Right forelimb (tissue), 1 donor: Measurements from ENCODE around the gene DEF6.

Source experiments
- DNase-seq: peaks from one replicate; pipeline ENCODE4 v3.0.0-alpha.2; 2018

DEF6 gene

DNA sequence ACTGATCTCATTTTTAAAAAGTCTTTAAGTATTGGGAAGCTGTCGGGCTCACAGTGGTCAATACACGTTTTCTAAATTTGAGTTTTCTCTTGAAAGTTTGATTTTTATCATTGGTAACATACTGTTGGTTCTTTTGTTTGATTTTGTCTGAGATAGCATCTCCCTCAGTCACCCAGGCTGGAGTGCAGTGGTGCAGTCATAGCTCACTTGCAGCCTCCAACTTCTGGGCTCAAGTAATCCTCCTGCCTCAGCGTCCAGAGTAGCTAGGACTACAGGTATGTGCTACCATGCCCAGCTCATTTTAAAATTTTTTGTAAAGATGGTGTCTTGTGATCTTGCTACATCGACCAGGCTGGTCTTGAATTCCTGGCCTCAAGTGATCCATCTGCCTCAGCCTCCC lies 53.8 kb downstream of the DEF6 start:
- no peak for DNase-seq

GRCh38 chr6:35352735-35353134 lies 55.1 kb downstream of the DEF6 start:
- no peak for DNase-seq

DNA sequence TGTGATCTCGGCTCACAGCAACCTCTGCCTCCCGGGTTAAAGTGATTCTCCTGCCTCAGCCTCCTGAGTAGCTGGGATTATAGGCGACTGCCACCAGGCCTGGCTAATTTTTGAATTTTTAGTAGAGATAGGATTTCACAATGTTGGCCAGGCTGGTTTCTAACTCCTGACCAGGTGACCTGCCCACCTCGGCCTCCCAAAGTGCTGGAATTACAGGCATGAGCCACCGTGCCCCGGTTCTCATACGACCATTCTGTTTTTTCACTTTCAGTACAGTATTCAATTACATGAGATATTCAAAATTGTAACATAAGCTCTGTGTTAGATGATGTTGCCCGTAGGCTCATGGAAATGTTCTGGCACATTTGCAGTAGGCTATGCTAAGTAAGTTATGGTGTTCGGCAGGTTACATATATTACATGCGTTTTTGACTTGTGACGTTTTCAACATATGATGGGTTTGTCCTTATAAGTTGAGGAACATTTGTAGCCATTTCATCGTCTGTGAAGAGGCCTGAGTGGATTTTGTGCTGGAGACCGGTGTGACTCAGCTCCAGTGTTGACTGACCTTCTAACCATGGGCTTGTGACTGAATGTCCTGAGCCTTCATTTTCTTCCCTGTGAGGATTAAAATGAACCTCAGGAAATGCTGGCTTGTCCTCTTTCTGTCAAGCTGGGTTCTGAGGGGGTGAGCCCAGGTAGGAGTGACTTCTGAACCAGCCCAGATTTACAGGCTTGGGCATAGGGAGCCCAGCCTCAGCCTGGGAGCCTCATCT lies 56.9 kb downstream of the DEF6 start:
- no peak for DNase-seq

GRCh38 chr6:35356391-35356790 lies 58.8 kb downstream of the DEF6 start:
- DNase-seq = no peak

GRCh38 chr6:35357677-35358076 lies 60.1 kb downstream of the DEF6 start:
- DNase-seq = no peak

DNA sequence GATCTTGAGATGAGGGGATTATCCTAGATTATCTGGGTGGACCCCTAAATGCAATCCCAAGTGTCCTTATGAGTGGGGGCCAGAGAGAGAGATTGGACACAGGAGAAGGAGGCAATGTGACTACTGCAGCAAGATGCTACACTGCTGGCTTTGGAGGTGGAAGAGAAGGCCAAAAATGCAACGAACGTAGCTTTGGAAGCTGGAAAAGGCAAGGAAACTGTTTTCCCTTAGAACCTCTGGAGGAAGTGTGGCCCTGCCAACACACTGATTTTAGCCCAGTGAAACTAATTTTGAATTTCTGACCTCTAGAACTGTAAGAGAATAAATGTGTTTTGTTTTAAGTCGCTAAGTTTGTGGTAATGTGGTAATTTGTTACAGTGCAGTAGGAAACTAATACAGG lies 60.5 kb downstream of the DEF6 start:
- DNase-seq = no peak

DNA sequence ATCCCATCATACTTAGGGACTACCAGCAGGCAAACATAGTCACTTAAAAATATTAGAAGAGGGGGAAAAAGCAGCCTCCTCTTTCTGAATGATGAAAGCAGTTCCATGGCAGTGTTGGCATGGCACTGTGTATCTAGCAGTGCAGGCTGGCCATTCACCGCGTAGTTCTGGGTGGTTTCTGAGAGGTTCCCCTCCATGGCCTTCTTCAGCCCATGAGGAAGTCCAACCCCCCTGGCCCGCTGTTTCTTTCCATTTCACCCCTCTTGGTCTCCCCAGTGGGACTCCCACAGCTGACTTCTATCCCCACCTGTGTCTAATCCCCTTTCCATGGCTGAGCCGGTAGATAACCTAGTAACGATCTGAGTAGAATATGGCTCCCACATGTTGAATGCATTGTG lies 61.7 kb downstream of the DEF6 start:
- DNase-seq = no peak

GRCh38 chr6:35359744-35360348 lies 62.2 kb downstream of the DEF6 start:
- no peak for DNase-seq

- no peak for DNase-seq
Observed at GRCh38 chr6:35360349-35361138, 62.9 kb downstream of the DEF6 start.

- DNase-seq = no peak
Observed at GRCh38 chr6:35362200-35362599, 64.6 kb downstream of the DEF6 start.

DNA sequence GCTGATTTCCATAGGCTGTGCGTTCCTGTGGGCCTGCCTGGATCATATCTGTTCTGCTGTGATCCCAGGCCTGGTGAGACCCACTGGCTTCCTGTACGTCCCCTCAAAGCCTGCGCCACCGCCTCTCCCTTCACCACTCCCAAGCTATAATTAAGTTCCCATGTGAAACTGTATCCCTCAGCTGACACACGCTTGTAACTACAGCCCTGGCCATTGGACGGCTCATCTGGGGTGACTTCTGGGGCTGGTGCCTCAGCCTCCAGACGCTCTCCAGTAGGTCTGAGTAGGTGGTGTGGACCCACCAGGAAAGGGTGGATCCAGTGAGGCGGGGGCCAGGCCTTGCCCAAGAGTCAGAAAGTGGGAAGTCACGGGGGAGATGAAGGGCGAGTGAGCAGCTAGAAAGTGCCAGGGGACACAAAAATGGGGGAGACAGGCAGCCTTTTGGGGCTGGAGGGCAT lies 65.7 kb downstream of the DEF6 start:
- peak; percentile 50 for DNase-seq

- no peak for DNase-seq
Observed at GRCh38 chr6:35365594-35366203, 68.1 kb downstream of the DEF6 start.

DNA sequence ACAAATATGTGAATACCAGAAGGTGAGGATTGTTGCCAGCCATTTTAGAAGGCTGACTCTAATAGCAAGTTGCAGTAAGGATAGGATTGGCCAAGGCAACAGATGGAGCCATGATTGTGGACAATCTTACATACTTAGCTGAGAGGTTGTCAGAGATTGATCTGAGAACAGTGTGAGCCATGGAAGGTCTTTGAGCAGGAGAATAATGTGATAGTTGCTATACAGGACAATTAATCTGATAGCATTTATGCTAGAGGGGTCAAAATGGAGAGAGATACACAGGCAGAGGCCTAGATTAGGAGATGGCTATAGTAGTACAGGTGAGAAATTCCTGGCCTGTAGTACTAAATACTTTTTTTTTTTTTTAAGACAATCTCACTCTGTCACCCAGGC lies 68.6 kb downstream of the DEF6 start:
- DNase-seq = no peak

- no peak for DNase-seq
Observed at GRCh38 chr6:35367646-35368037, 70.0 kb downstream of the DEF6 start.

DNA sequence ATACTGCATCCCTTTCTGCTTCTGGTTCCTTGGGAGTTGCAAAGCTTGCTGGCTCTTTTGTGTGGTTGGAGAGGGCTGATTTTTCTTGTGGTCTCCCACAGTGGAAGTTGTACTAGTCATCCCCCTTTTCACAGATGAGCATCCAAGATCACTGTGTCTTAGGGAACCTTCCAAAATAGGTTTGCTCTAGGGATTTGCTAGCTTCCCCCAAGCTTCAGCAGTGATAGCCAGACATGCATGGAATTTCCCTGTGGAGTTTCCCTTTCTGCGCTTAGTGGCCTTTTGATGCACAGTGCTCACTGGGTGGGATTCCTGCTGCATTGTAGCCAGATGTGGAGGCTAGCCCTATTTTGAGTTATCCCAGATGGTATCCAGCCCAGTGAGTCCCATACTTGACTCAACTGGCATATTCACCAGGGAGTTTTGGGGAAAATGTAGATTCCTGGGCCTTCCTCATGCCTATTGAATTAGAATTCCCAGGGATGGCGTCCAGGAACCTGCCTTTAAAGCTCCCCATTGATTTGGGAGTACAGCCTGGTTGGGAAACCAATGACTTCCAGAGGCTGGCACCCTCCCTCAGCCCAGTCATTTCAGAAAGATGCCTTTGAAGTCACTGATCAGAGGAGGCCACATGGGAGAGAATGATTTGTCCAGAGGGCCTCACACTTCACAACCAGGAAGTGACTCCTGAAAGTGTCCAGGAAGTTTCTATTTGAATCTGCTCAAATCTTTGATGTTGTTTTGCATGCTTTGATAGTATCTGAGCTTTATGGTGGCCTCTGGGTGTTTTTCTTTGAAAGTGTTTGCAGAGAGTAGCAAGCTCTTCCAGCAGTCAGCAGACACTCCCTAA lies 70.6 kb downstream of the DEF6 start:
- DNase-seq = no peak

DNA sequence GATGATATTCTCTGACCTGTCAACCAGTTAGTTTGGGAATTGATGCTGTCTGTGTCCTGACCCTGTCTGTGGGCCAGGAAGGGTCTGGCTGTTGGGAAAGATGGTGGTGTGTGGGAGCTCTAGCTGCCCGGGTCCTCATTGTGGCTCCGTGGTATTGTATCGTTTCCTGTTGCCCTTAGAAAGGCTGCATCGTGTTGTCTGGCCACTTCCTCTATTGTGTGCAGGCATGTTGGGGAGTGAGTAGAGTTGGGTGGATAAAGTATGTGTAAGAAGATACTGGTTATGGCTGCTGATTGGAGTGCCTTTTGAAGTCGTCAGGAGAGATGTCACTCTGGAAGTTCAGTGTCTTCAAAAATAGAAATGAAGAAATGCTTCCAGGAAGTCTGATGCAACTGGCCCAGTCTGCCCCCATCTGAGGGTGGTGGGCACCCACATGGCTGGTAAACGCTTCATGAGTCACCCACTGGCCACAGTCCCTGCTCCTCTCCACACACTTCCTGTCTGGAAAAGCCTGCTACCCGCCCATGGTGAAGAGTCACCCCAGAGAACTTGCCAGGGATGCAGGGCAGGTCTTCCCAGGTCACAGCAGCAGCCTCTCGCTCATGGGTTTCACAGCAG lies 72.6 kb downstream of the DEF6 start:
- DNase-seq = no peak

DNA sequence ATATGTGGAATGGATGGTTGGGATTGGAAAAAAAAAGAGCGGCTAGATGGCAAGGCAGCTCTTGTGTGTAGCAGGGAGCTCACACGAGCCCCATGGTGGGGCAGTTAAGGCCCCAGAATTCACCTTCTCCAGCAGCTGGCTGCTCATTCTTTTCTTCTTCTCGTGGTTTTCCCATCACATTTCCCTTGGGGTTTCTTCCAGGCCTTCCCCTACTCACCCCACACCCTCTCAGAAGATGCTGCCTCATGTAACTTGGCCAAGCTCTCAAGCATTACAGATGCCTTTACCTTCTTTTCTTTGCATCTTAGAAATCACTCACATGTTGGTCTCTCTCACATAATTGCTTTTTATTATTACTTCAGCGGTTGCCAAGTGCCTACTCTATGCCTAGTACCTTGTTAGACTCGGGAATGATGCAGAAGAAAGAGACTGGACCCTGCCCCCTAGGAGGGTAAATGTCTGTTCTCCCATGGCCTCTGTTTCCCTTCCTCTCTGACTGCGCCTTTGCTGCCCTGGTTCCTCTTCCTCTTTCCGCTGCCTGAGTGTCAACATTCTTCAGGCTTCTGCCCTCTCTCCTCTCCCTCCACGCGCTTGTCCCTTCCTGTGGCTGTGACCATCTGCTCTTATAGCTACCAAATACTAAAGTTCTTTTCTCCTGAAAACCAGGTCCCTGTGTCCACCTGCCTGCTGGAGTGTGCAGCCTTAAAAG lies 73.3 kb downstream of the DEF6 start:
- DNase-seq = no peak
